Prostate gland (tissue), 2 donors: ENCODE measurements around the gene LRP2. TPM values are rescaled to one million over a fixed set of nuclear protein-coding genes. Genes with fewer than 3 reads are reported as not detected.

Source experiments
- DNase-seq: peaks from one replicate; pipeline ENCODE4 v3.0.0-alpha.2; 2019; ENCODE audit warnings: low spot score
- H3K27ac ChIP-seq, 2 donors: fragments of 200-600 bp; sonication (generic); 2 replicates each; pipeline ENCODE4 v1.5.1; 2017 to 2019
- H3K27me3 ChIP-seq: fragments of 200-600 bp; sonication (generic); replicated peaks from 2 replicates; pipeline ENCODE4 v1.5.1; 2019; ENCODE audit not compliant: insufficient read depth
- H3K36me3 ChIP-seq, 2 donors: fragments of 200-600 bp; sonication (generic); 1 replicate in 1 of 2; 2 replicates in 1 of 2; pipeline versions ENCODE4 v1.5.1 to v1.8.1; 2017 to 2019
- H3K4me1 ChIP-seq: fragments of 200-600 bp; sonication (generic); replicated peaks from 2 replicates; pipeline ENCODE4 v1.5.1; 2019
- H3K4me3 ChIP-seq, 2 donors: fragments of 200-600 bp; sonication (generic); 2 replicates each; pipeline ENCODE4 v1.5.1; 2017 to 2019
- H3K9me3 ChIP-seq: fragments of 200-600 bp; sonication (generic); 2 replicates; pipeline ENCODE4 v1.5.1; 2017
- CTCF ChIP-seq, 4 experiments: fragments of 200-600 bp in 2 of 4; fragments of 450-650 bp in 2 of 4; sonication (generic) in 2 of 4; IDR thresholded peaks; 1 replicate in 3 of 4; 2 replicates in 1 of 4; pipeline ENCODE4 v1.5.1; 2016 to 2019; ENCODE audit warnings: antibody characterized with exemption in 4 of 4, mild to moderate bottlenecking in 2 of 4, moderate library complexity in 2 of 4
- POLR2A ChIP-seq: fragments of 450-650 bp; IDR thresholded peaks from one replicate; pipeline ENCODE4 v1.6.1; 2016; ENCODE audit warnings: antibody characterized with exemption, mild to moderate bottlenecking
- POLR2AphosphoS5 ChIP-seq: sonication (generic); formaldehyde crosslinking; IDR thresholded peaks from one replicate; pipeline ENCODE4 v1.6.1; 2017; ENCODE audit warnings: antibody characterized with exemption
- WGBS: methylation state at CpG from one replicate; pipeline ENCODE4 v1.1.5; 2018; 5-methylcytosine and 5-hydroxymethylcytosine counted together
- intact Hi-C: fragments of 100-400 bp; cut with DNase I; formaldehyde crosslinking; loops from one replicate; pipeline ENCODE4 v1.14.2; 2022
- total RNA-seq, 2 donors: library from RNA; depleted of rRNA; stranded (reverse); fragments of >200 nt; gene quantifications; one replicate each; pipeline ENCODE4 v1.1.0, GENCODE V29; 2016

The LRP2 gene
- total RNA-seq, 2 donors from 2014 or later = 1.6 to 9.5 TPM

GRCh38 chr2:169189132-169189531, 173.2 kb downstream of the LRP2 start:
- TF ChIP-seq POLR2AphosphoS5 (no peak), POLR2A (no peak), CTCF (IDR thresholded peaks at IDR 0.05) (no peak)
- Histone ChIP-seq H3K27me3 (no peaks in the 10 kb centered on the region), H3K36me3 (no peaks in the 10 kb centered on the region), H3K9me3 (no peaks in the 10 kb centered on the region), H3K4me1 (no peaks in the 10 kb centered on the region), H3K27ac (no peak overlapping the region), H3K4me3 (no peak overlapping the region)
- intact Hi-C loops = no loop called here
- WGBS = 49% methylated on average over 3 of the region's 3 CpGs
- no peak for DNase-seq

DNA sequence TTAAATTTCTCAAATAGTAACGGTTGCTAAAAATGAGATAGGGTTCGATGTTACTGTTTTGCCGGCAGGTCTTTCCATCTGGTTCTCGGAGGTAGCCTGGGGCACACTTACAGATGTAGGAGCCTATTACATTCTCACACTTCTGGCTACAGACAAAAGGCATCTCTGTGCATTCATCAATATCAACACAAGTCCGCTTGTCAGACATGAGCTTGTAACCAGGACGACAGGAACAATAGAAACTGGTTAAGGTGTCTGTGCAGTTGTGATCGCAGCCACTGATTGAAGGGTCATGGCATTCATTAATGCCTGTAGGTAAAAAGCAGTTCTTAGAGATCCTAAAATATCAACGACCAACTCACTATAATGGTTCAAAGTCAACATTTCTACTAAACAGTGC, 176.6 kb downstream of the LRP2 start:
- TF ChIP-seq CTCF (IDR thresholded peaks at IDR 0.05) (no peak), POLR2A (no peak), POLR2AphosphoS5 (no peak)
- Histone ChIP-seq H3K27me3 (no peaks in the 10 kb centered on the region), H3K36me3 (no peaks in the 10 kb centered on the region), H3K27ac (no peak overlapping the region), H3K4me1 (no peaks in the 10 kb centered on the region), H3K9me3 (no peaks in the 10 kb centered on the region), H3K4me3 (no peak overlapping the region)
- no peak for DNase-seq
- intact Hi-C loops = no loop called here
- WGBS = 32% methylated on average over 8 of the region's 8 CpGs

- intact Hi-C loops = no loop called here
- H3K4me1 ChIP-seq = no peaks in the 10 kb centered on the region
- no peak for DNase-seq
- no peak overlapping the region for H3K4me3 ChIP-seq
- no peaks in the 10 kb centered on the region for H3K27me3 ChIP-seq
- H3K36me3 ChIP-seq = no peaks in the 10 kb centered on the region
- TF ChIP-seq POLR2A = no peak
- no peak for TF ChIP-seq POLR2AphosphoS5
- TF ChIP-seq CTCF (IDR thresholded peaks at IDR 0.05) = no peak
- H3K27ac ChIP-seq = no peak overlapping the region
- WGBS = 38% methylated on average over 3 of the region's 3 CpGs
- H3K9me3 ChIP-seq = no peaks in the 10 kb centered on the region
Measured at GRCh38 chr2:169184074-169184473, 178.3 kb downstream of the LRP2 start.

- H3K27me3 ChIP-seq = no peaks in the 10 kb centered on the region
- H3K9me3 ChIP-seq = no peaks in the 10 kb centered on the region
- no peaks in the 10 kb centered on the region for H3K36me3 ChIP-seq
- WGBS = 82% methylated on average over 2 of the region's 2 CpGs
- DNase-seq = no peak
- H3K27ac ChIP-seq = no peak overlapping the region
- intact Hi-C loops = no loop called here
- no peak overlapping the region for H3K4me3 ChIP-seq
- H3K4me1 ChIP-seq = no peaks in the 10 kb centered on the region
- no peak for TF ChIP-seq CTCF (IDR thresholded peaks at IDR 0.05)
- no peak for TF ChIP-seq POLR2A
- no peak for TF ChIP-seq POLR2AphosphoS5
Measured at GRCh38 chr2:169182573-169182972, 179.8 kb downstream of the LRP2 start.

DNA sequence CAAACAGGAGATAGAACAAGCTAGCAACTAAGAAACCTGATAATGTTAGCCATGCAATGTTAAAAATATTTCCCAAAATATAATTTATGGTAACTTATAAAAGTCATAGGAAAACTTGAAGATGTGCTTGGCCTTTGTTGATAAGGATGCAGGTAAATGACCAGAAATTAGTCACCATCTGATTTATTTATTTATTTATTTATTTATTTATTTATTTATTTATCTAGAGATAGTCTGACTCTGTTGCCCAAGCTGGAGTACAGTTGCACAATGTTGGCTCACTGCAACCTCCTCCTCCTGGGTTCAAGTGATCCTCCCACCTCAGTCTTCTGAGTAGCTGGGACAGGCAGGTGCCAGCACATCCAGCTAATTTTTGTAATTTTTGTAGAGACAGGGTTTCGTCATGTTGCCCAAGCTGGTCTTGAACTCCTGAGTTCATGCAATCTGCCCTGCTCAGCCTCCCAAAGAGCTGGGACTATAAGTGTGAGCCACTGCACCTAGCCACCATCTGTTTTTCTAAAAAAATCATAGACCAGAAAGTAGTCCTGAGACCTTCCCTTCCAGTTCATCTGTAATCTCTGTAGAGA, 183.4 kb downstream of the LRP2 start:
- Histone ChIP-seq H3K27me3 (no peaks in the 10 kb centered on the region), H3K27ac (no peak overlapping the region), H3K4me1 (no peaks in the 10 kb centered on the region), H3K4me3 (no peak overlapping the region), H3K36me3 (no peaks in the 10 kb centered on the region), H3K9me3 (no peaks in the 10 kb centered on the region)
- no peak for DNase-seq
- TF ChIP-seq POLR2A (no peak), CTCF (IDR thresholded peaks at IDR 0.05) (no peak)
- WGBS = 95% methylated on average over 1 of the region's 1 CpG
- intact Hi-C loops = no loop called here
